ENCODE measurements around the gene SPAG16.

The SPAG16 gene

DNA sequence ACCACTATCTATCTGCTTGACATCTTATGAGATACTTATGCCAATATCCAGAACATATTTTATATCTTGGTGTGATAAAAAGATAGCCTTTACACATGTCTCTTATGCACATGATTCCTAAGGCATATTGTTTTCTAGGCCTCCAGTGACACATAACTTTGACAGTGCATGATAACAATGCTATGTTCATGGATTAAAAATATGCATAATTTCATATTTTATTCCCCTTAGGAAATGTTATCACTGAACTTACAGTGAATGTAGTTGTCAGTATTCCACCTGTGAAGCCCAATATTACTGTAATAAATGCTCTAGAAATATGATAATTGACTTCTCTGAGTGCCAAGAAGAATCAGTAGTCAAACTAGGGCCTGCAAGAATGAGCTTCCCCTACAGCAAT, 532.3 kb downstream of the SPAG16 start:
- no peak overlapping the region for H2AK5ac ChIP-seq (ENCODE audit: low read length)
- H3K18ac ChIP-seq (ENCODE audit: low read length), result no peak overlapping the region
- no peak overlapping the region for H3K23ac ChIP-seq (ENCODE audit: low read length)
- H3K4me1 ChIP-seq (ENCODE audit: control insufficient read depth, low read depth, low read length), result no peaks in the 10 kb centered on the region
- no peaks in the 10 kb centered on the region for H3K79me1 ChIP-seq (ENCODE audit: low read length)
- H2BK120ac ChIP-seq (ENCODE audit: low read depth, low read length), result no peak overlapping the region
- H4K5ac ChIP-seq (ENCODE audit: low read length), result no peak overlapping the region
- H3K4me3 ChIP-seq (ENCODE audit: low read length), result no peak overlapping the region
- no peak overlapping the region for H2BK15ac ChIP-seq (replicated peaks; ENCODE audit: low read depth)
- H3K4me2 ChIP-seq (ENCODE audit: low read length), result no peak overlapping the region
- H3K4ac ChIP-seq (ENCODE audit: low read depth, low read length), result no peak overlapping the region
- no peak overlapping the region for H3K56ac ChIP-seq (ENCODE audit: low read length)
- no peak overlapping the region for H3K9ac ChIP-seq (ENCODE audit: low read length)
- no peaks in the 10 kb centered on the region for H3K36me3 ChIP-seq (ENCODE audit: control insufficient read depth, insufficient read depth, low read length)
- no peak overlapping the region for H2BK5ac ChIP-seq (ENCODE audit: low read length)
- no peak overlapping the region for H4K8ac ChIP-seq (ENCODE audit: low read depth, low read length)
- no peak overlapping the region for H3K27ac ChIP-seq (ENCODE audit: low read depth, low read length)
- no peaks in the 10 kb centered on the region for H3K27me3 ChIP-seq (ENCODE audit: insufficient read depth, low read length, poor library complexity)
- DNase-seq, result no peak
- H3K79me2 ChIP-seq (ENCODE audit: control insufficient read depth, insufficient read depth, low read length), result no peaks in the 10 kb centered on the region

DNA sequence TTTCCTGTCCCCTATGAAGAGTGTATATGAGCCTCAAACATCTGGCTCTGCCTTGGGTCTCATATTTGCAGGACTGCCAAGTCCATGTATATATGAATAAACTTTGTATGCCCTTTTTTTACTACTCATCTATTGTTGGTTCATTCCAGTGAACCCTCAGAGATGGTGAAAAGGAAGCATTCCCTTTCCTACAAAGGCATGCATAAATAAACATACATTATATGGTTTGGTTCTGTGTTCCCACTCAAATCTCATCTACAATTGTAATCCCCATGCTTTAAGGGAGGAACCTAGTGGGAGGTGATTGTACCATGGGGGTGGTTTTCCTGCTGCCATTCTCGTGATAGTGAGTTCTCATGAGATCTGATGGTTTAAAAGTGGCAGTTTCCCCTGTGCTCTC, 534.2 kb downstream of the SPAG16 start:
- Histone ChIP-seq H3K79me1 (ENCODE audit: low read length) (no peaks in the 10 kb centered on the region), H4K8ac (ENCODE audit: low read depth, low read length) (no peak overlapping the region), H3K4ac (ENCODE audit: low read depth, low read length) (no peak overlapping the region), H2BK120ac (ENCODE audit: low read depth, low read length) (no peak overlapping the region), H3K4me1 (ENCODE audit: control insufficient read depth, low read depth, low read length) (no peaks in the 10 kb centered on the region), H2BK5ac (ENCODE audit: low read length) (no peak overlapping the region), H2BK15ac (replicated peaks; ENCODE audit: low read depth) (no peak overlapping the region), H3K27me3 (ENCODE audit: insufficient read depth, low read length, poor library complexity) (no peaks in the 10 kb centered on the region), H3K36me3 (ENCODE audit: control insufficient read depth, insufficient read depth, low read length) (no peaks in the 10 kb centered on the region), H3K18ac (ENCODE audit: low read length) (no peak overlapping the region), H3K4me2 (ENCODE audit: low read length) (no peak overlapping the region), H3K4me3 (ENCODE audit: low read length) (no peak overlapping the region), H3K9ac (ENCODE audit: low read length) (no peak overlapping the region), H3K79me2 (ENCODE audit: control insufficient read depth, insufficient read depth, low read length) (no peaks in the 10 kb centered on the region), H4K5ac (ENCODE audit: low read length) (no peak overlapping the region), H3K27ac (ENCODE audit: low read depth, low read length) (no peak overlapping the region), H3K56ac (ENCODE audit: low read length) (no peak overlapping the region), H3K23ac (ENCODE audit: low read length) (no peak overlapping the region), H2AK5ac (ENCODE audit: low read length) (no peak overlapping the region)
- no CpG with 5 or more reads among the region's 1 CpG for WGBS (ENCODE audit: extremely low coverage, insufficient coverage, low lambda C conversion rate)
- peak; percentile 22 for DNase-seq

DNA sequence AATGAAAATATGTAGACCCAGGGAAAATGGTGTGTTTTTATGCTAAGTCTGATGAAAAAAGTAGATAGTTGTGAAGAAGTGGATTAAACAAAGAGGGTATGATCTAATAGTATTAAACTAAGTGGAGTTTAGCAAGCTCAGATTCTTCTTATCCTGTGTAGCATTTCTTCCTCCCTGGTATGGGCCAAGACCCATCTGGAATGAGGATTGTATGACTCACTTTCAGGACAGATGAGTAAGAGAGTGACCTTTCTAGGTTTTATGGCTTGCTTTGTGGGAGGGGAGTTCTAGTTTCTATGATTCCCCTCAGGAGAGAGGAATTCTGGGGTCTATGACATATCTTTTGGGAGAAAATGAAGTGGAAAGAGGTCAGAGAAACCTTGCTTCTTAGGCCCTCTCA, 550.1 kb downstream of the SPAG16 start:
- Histone ChIP-seq H3K27ac (ENCODE audit: low read depth, low read length) (no peak overlapping the region), H2BK120ac (ENCODE audit: low read depth, low read length) (no peak overlapping the region), H2AK5ac (ENCODE audit: low read length) (no peak overlapping the region), H2BK15ac (replicated peaks; ENCODE audit: low read depth) (no peak overlapping the region), H3K36me3 (ENCODE audit: control insufficient read depth, insufficient read depth, low read length) (no peaks in the 10 kb centered on the region), H3K4ac (ENCODE audit: low read depth, low read length) (no peak overlapping the region), H3K4me1 (ENCODE audit: control insufficient read depth, low read depth, low read length) (no peaks in the 10 kb centered on the region), H4K8ac (ENCODE audit: low read depth, low read length) (no peak overlapping the region), H3K4me3 (ENCODE audit: low read length) (no peak overlapping the region), H3K9ac (ENCODE audit: low read length) (no peak overlapping the region), H3K23ac (ENCODE audit: low read length) (no peak overlapping the region), H3K79me2 (ENCODE audit: control insufficient read depth, insufficient read depth, low read length) (no peaks in the 10 kb centered on the region), H3K4me2 (ENCODE audit: low read length) (no peak overlapping the region), H2BK5ac (ENCODE audit: low read length) (no peak overlapping the region), H3K79me1 (ENCODE audit: low read length) (no peaks in the 10 kb centered on the region), H3K27me3 (ENCODE audit: insufficient read depth, low read length, poor library complexity) (no peaks in the 10 kb centered on the region), H3K18ac (ENCODE audit: low read length) (no peak overlapping the region), H4K5ac (ENCODE audit: low read length) (no peak overlapping the region), H3K56ac (ENCODE audit: low read length) (no peak overlapping the region)
- DNase-seq, result peak; percentile 13

DNA sequence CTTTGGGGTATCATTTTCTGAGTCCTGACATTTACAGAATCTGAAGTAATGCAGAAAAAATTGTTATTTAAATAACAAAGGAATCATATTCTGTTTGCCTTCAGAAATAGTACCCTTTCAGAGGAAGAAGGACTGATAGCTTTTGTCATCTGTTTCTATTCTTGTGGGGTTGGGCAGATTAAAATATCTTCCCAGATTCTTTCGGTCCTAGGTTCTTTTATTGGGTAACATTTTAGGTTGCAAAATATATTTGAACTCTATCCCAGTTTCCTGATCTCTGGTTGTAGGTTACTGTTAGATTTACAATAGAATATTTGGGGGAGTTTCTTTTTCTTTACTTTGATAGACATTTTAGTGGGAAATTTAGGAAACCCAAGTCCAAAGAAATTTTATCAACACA, 550.5 kb downstream of the SPAG16 start:
- Histone ChIP-seq H4K8ac (ENCODE audit: low read depth, low read length) (no peak overlapping the region), H3K36me3 (ENCODE audit: control insufficient read depth, insufficient read depth, low read length) (no peaks in the 10 kb centered on the region), H2BK120ac (ENCODE audit: low read depth, low read length) (no peak overlapping the region), H2AK5ac (ENCODE audit: low read length) (no peak overlapping the region), H3K79me2 (ENCODE audit: control insufficient read depth, insufficient read depth, low read length) (no peaks in the 10 kb centered on the region), H3K27me3 (ENCODE audit: insufficient read depth, low read length, poor library complexity) (no peaks in the 10 kb centered on the region), H3K27ac (ENCODE audit: low read depth, low read length) (no peak overlapping the region), H3K9ac (ENCODE audit: low read length) (no peak overlapping the region), H3K4ac (ENCODE audit: low read depth, low read length) (no peak overlapping the region), H3K18ac (ENCODE audit: low read length) (no peak overlapping the region), H3K23ac (ENCODE audit: low read length) (no peak overlapping the region), H3K4me1 (ENCODE audit: control insufficient read depth, low read depth, low read length) (no peaks in the 10 kb centered on the region), H3K4me2 (ENCODE audit: low read length) (no peak overlapping the region), H3K56ac (ENCODE audit: low read length) (no peak overlapping the region), H2BK5ac (ENCODE audit: low read length) (no peak overlapping the region), H3K79me1 (ENCODE audit: low read length) (no peaks in the 10 kb centered on the region), H2BK15ac (replicated peaks; ENCODE audit: low read depth) (no peak overlapping the region), H3K4me3 (ENCODE audit: low read length) (no peak overlapping the region), H4K5ac (ENCODE audit: low read length) (no peak overlapping the region)
- no CpG with 5 or more reads among the region's 1 CpG for WGBS (ENCODE audit: extremely low coverage, insufficient coverage, low lambda C conversion rate)
- DNase-seq, result no peak

DNA sequence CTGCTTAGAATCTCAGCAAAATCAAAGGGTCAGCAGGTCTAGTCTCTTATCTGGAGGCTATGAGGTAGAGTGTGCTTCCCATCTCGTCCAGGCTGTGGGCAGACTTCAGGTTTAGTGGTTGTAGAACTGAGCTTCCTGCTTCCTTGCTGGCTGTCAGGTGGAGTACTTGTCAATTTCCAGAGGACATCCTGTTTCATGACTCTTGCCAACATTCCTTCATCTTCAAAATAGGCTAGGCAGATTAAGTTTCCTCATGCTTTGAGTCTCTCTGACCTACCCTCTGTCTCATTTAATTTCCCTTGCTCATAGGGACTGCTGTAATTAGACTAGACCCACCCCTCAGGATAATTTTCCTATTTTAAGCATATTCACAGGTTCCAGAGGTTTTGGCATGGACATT, 562.6 kb downstream of the SPAG16 start:
- no peak overlapping the region for H3K56ac ChIP-seq (ENCODE audit: low read length)
- H3K18ac ChIP-seq (ENCODE audit: low read length), result no peak overlapping the region
- DNase-seq, result no peak
- no peak overlapping the region for H4K8ac ChIP-seq (ENCODE audit: low read depth, low read length)
- H3K9ac ChIP-seq (ENCODE audit: low read length), result no peak overlapping the region
- H2AK5ac ChIP-seq (ENCODE audit: low read length), result no peak overlapping the region
- WGBS (ENCODE audit: extremely low coverage, insufficient coverage, low lambda C conversion rate), result no CpG with 5 or more reads among the region's 1 CpG
- no peak overlapping the region for H3K4me3 ChIP-seq (ENCODE audit: low read length)
- no peaks in the 10 kb centered on the region for H3K4me1 ChIP-seq (ENCODE audit: control insufficient read depth, low read depth, low read length)
- H3K27me3 ChIP-seq (ENCODE audit: insufficient read depth, low read length, poor library complexity), result no peaks in the 10 kb centered on the region
- no peak overlapping the region for H3K23ac ChIP-seq (ENCODE audit: low read length)
- no peak overlapping the region for H2BK5ac ChIP-seq (ENCODE audit: low read length)
- no peak overlapping the region for H3K4me2 ChIP-seq (ENCODE audit: low read length)
- H3K79me2 ChIP-seq (ENCODE audit: control insufficient read depth, insufficient read depth, low read length), result no peaks in the 10 kb centered on the region
- no peaks in the 10 kb centered on the region for H3K36me3 ChIP-seq (ENCODE audit: control insufficient read depth, insufficient read depth, low read length)
- H3K27ac ChIP-seq (ENCODE audit: low read depth, low read length), result no peak overlapping the region
- H2BK15ac ChIP-seq (replicated peaks; ENCODE audit: low read depth), result no peak overlapping the region
- H2BK120ac ChIP-seq (ENCODE audit: low read depth, low read length), result no peak overlapping the region
- H3K4ac ChIP-seq (ENCODE audit: low read depth, low read length), result no peak overlapping the region
- no peak overlapping the region for H4K5ac ChIP-seq (ENCODE audit: low read length)
- no peaks in the 10 kb centered on the region for H3K79me1 ChIP-seq (ENCODE audit: low read length)

DNA sequence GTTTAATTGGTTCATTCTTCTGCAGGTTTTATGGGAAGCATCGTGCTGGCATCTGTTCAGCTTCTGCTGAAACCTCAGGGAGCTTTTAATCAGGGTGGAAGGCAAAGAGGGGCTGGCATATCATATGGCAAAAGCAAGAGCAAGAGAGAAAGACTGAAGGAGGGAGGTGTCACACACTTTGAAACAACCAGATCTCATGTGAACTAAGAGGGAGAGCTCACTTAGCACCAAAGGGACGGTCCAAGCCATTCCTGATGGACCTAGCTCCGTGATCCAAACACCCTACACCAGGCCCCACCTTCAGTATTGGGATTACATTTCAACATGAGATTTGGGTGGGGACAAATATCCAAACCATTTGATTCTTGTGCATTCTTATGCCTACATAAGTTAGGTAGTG, 563.1 kb downstream of the SPAG16 start:
- no peak for DNase-seq
- no peak overlapping the region for H3K9ac ChIP-seq (ENCODE audit: low read length)
- no peak overlapping the region for H3K4me3 ChIP-seq (ENCODE audit: low read length)

More for the DNA sequence above, 563.1 kb downstream of the SPAG16 start:
- Histone ChIP-seq H3K79me1 (ENCODE audit: low read length) (no peaks in the 10 kb centered on the region), H2BK5ac (ENCODE audit: low read length) (no peak overlapping the region), H4K8ac (ENCODE audit: low read depth, low read length) (no peak overlapping the region), H2BK120ac (ENCODE audit: low read depth, low read length) (no peak overlapping the region), H3K27me3 (ENCODE audit: insufficient read depth, low read length, poor library complexity) (no peaks in the 10 kb centered on the region), H3K18ac (ENCODE audit: low read length) (no peak overlapping the region), H3K23ac (ENCODE audit: low read length) (no peak overlapping the region), H3K4me2 (ENCODE audit: low read length) (no peak overlapping the region), H2BK15ac (replicated peaks; ENCODE audit: low read depth) (no peak overlapping the region), H4K5ac (ENCODE audit: low read length) (no peak overlapping the region), H3K27ac (ENCODE audit: low read depth, low read length) (no peak overlapping the region), H3K4ac (ENCODE audit: low read depth, low read length) (no peak overlapping the region), H2AK5ac (ENCODE audit: low read length) (no peak overlapping the region), H3K56ac (ENCODE audit: low read length) (no peak overlapping the region), H3K79me2 (ENCODE audit: control insufficient read depth, insufficient read depth, low read length) (no peaks in the 10 kb centered on the region), H3K4me1 (ENCODE audit: control insufficient read depth, low read depth, low read length) (no peaks in the 10 kb centered on the region), H3K36me3 (ENCODE audit: control insufficient read depth, insufficient read depth, low read length) (no peaks in the 10 kb centered on the region)
- no CpG with 5 or more reads among the region's 3 CpGs for WGBS (ENCODE audit: extremely low coverage, insufficient coverage, low lambda C conversion rate)
